GM10266 (cell line): ENCODE measurements around the gene TMEM234.

Experiments used
- DNase-seq: peaks from one replicate; pipeline ENCODE4 v3.0.0; 2012; ENCODE audit errors: extremely low spot score
- CTCF ChIP-seq: IDR thresholded peaks from 2 replicates; pipeline ENCODE4 v1.5.1; 2012; ENCODE audit warnings: mild to moderate bottlenecking, low read depth; ENCODE audit not compliant: control insufficient read depth, insufficient read depth; ENCODE audit errors: missing control alignments

TMEM234 gene

DNA sequence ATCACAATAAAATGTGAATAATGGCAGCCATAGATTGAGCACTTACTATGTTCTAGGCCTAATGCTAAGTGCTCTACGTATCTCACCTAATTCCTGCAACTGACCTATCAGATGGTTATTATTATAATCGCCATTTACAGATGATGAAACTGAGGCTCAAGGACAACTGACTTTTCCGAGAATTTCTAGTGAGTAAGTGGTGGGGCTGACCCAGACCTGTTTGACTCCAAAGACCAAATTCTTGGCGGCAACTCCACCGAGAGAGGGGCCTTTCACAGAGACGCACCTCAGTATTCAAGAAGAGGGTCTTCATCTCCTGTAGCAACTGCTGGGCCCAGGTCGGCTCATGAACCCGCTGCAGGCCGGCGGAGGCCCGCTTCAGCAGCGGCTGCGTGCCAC lies 573 bp downstream of the TMEM234 start:
- DNase-seq, result no peak
- TF ChIP-seq CTCF, result no peak

DNA sequence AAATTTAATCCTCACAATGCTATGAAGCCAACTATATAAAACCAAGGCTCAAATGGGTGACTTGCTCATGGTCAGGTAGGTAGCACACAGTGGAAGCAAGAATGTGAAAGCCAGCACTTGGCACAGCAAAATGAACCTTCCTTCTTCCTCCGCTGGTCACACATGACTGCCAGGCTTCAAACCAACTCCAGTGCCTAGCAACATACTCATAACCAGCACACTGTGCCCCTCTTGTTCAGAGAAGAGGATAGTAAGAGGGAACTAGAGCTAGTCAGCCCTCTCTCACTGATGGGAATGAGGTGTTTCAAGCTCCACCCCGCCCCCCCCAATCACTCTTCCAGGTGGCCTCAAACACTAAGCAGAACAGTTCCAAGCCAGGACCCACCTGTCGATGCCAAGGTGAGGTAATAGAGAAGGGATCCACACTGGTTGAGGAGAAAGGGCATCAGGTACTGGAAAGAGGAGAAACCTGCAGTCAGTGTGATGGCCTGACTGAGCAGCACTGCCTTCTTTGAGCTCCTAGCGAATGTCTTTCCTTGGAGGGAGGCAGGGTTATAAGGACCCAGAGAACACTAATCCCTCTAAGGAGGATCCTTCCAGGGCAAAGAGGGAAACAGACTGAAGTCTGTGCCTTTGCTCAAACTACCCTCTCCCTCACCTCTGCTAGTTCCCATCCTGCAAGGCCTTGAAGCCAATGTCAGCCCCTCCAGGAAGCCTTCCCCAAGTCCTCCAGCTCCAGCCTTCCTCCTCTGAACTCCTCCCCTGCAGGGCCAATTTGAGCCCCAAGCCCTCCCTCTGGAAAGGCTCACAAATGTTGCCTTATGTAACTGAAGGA lies 1.2 kb downstream of the TMEM234 start:
- DNase-seq, result no peak
- no peak for TF ChIP-seq CTCF

DNA sequence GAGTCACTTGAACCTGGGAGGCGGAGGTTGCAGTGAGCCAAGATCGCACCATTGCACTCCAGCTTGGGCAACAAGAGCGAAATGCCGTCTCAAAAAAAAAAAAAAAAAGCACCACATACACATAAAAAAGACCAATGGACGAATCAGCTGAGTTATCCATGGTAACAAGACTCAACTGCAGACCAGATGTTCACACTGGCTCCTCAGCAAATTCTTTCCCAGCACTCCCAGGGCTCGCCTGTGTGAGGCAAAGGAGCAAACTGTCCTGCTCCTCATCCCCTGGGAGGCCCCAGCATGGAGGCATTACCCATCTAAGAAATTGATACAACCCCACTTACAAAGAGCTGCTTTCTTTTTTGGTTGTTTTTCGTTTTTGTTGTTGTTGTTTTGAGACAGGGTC lies 3.1 kb downstream of the TMEM234 start:
- no peak for DNase-seq

GRCh38 chr1:32216566-32216965 lies 5.6 kb downstream of the TMEM234 start:
- no peak for TF ChIP-seq CTCF
- no peak for DNase-seq

More for the DNA sequence above, 3.1 kb downstream of the TMEM234 start:
- no peak for TF ChIP-seq CTCF

DNA sequence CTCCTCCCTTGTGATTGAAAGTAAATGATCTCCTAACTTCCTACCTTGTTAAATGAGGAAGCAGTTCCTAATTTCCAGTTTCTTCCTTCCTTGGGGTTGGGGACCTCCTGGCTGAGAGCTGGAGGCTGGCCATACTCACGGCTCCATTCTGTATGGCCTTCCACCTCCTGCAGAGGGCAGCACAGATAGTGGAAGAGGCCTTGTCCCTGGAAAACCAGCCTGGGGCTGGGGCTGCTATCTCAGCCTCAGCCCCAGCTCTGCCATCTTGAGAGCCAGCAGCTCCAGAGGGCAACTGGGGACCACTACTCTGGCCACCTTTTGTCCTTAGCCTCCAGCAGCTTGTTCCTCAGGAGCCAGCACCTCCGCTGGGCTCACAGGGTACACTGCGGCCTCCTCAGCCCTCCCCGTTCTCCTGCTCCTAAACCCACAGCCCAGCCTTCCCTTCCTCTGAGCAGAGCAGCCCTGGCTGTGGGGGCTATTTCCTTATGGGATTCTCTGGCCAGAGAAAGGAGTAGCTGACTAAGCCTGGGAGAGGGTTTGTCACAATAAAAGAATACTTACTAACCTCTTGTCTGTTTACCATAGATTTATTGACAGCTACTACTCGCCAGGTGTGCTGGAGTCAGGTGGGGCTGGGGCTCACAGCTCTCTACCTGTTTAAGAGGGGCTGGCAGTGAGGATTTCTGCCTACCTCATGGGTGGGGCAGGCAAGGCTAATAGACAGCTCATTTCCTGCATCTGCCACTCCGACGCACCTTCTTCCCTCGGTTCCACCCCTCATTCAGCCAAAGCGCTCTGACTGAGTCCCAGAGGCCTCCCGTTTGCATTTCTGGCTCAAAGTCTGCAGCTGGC lies 6.3 kb downstream of the TMEM234 start:
- DNase-seq, result peak; percentile 59
- TF ChIP-seq CTCF, result peak; percentile 82

- no peak for DNase-seq
- no peak for TF ChIP-seq CTCF
Observed at GRCh38 chr1:32208891-32209328, 13.2 kb downstream of the TMEM234 start, which contains the start of gene DCDC2B. Gene DCDC2B (plus strand): TSS chr1:32209089. CDS start chr1:32209094, 5 bp downstream.
